HG02798 (cell line): ENCODE measurements around the gene CIBAR2.
"Not testable (repeated sequence)": the region's sequence is repeated elsewhere in the genome, so short reads cannot be mapped to it uniquely, and the experiment has no call there.

ENCODE experiments used
- ATAC-seq: cut with Tn5 transposase; IDR thresholded peaks from one replicate; pipeline ENCODE4 v1.9.1; 2021; ENCODE audit warnings: mild to moderate bottlenecking; ENCODE audit not compliant: unreplicated experiment, poor library complexity

Gene CIBAR2

GRCh38 chr16:85129876-85130704 is 17.8 kb upstream of the CIBAR2 start:
- no peak for ATAC-seq

GRCh38 chr16:85128079-85128837 is 16.0 kb upstream of the CIBAR2 start:
- ATAC-seq: no peak

GRCh38 chr16:85127379-85127723 is 15.1 kb upstream of the CIBAR2 start:
- ATAC-seq: no peak

- no peak for ATAC-seq
Measured at GRCh38 chr16:85126705-85127378, 14.6 kb upstream of the CIBAR2 start.

GRCh38 chr16:85126394-85126704 is 14.1 kb upstream of the CIBAR2 start:
- ATAC-seq: no peak

- no peak for ATAC-seq
Measured at GRCh38 chr16:85125570-85126393, 13.5 kb upstream of the CIBAR2 start.

GRCh38 chr16:85124636-85125346 is 12.5 kb upstream of the CIBAR2 start:
- no peak for ATAC-seq

GRCh38 chr16:85123891-85124635 is 11.8 kb upstream of the CIBAR2 start:
- no peak for ATAC-seq

GRCh38 chr16:85123441-85123840 is 11.2 kb upstream of the CIBAR2 start:
- ATAC-seq: not testable (repeated sequence)

- ATAC-seq: no peak
Measured at GRCh38 chr16:85120006-85120340, 7.7 kb upstream of the CIBAR2 start.

- ATAC-seq: no peak
Measured at GRCh38 chr16:85117418-85117817, 5.1 kb upstream of the CIBAR2 start.

GRCh38 chr16:85114909-85115567 is 2.8 kb upstream of the CIBAR2 start:
- peak; percentile 74 for ATAC-seq

GRCh38 chr16:85113913-85114312 is 1.6 kb upstream of the CIBAR2 start:
- ATAC-seq: no peak

GRCh38 chr16:85113168-85113733 is 979 bp upstream of the CIBAR2 start:
- no peak for ATAC-seq

GRCh38 chr16:85111184-85111583 is 1.1 kb downstream of the CIBAR2 start:
- ATAC-seq: no peak

GRCh38 chr16:85110105-85110504 is 2.2 kb downstream of the CIBAR2 start:
- no peak for ATAC-seq

- no peak for ATAC-seq
Measured at GRCh38 chr16:85107532-85107931, 4.7 kb downstream of the CIBAR2 start.

- no peak for ATAC-seq
Measured at GRCh38 chr16:85107083-85107482, 5.2 kb downstream of the CIBAR2 start.
